C4-2B (cell line): ENCODE results near the gene SPTBN2.

Experiments
- H3K27ac ChIP-seq: fragments of 450-650 bp; 2 replicates; pipeline ENCODE4 v1.5.1; 2017
- CTCF ChIP-seq: fragments of 450-650 bp; conservative IDR thresholded peaks from 2 replicates; pipeline ENCODE4 v1.5.1; 2017; ENCODE audit warnings: mild to moderate bottlenecking
- ZFX ChIP-seq: fragments of 450-650 bp; IDR thresholded peaks from 2 replicates; pipeline ENCODE4 v1.6.1; 2017

The SPTBN2 gene

GRCh38 chr11:66687831-66688281 lies 41.2 kb downstream of the SPTBN2 start:
- H3K27ac ChIP-seq: no peak overlapping the region
- no peak for TF ChIP-seq CTCF
- TF ChIP-seq ZFX: no peak

GRCh38 chr11:66686801-66687750 lies 41.9 kb downstream of the SPTBN2 start:
- TF ChIP-seq ZFX (no peak), CTCF (no peak)
- H3K27ac ChIP-seq: no peak overlapping the region

GRCh38 chr11:66686100-66686785 lies 42.8 kb downstream of the SPTBN2 start:
- TF ChIP-seq ZFX: no peak
- no peak for TF ChIP-seq CTCF
- H3K27ac ChIP-seq: no peak overlapping the region

GRCh38 chr11:66685276-66686099 lies 43.5 kb downstream of the SPTBN2 start:
- TF ChIP-seq ZFX: no peak
- no peak for TF ChIP-seq CTCF
- H3K27ac ChIP-seq: no peak overlapping the region

GRCh38 chr11:66684635-66685034 lies 44.4 kb downstream of the SPTBN2 start:
- no peak overlapping the region for H3K27ac ChIP-seq
- TF ChIP-seq ZFX (no peak), CTCF (no peak)

GRCh38 chr11:66683877-66684276 lies 45.1 kb downstream of the SPTBN2 start:
- TF ChIP-seq ZFX (no peak), CTCF (no peak)
- no peak overlapping the region for H3K27ac ChIP-seq
